ENCODE measurements around the gene ATP9B. TPM values are rescaled to one million over a fixed set of nuclear protein-coding genes. Genes with fewer than 3 reads are reported as not detected.

ATP9B gene
- polyA plus RNA-seq, 1 of the 3 experiments (the other 2 are of a cell fraction), result 11.2 TPM

DNA sequence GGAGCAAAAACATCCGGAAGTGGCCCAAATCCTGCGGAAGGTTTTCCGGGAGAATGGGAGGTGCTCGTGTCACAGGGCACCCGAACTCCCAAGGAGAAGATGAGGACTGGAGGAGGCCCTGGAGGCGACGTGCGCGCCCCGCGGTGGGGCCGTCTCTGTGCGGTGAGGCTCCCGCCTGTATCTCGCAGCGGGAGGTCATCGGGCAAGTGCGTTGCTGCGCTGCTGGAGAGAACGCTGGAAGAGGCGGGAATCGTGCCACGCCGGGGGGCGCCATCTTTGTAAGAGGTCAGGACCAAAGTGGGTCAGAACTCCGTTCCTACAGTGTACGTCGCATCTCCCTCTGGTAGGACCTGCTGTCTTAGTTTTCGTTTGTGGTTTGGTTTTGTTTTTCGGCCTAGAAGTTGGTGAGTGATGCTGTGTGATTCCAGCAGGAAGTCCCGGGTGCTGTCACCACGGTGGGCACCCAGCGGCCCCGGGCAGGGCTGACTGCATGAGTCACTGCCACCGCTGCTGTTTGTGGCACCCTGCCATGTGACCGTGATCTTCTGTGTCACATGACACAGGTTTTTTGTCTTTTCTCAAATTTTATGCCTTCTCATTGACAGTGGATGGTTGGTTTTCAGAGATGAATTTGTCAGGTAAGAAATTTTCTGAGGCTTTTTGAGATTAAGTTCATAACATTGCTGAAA lies 21.5 kb upstream of the ATP9B start:
- Histone ChIP-seq H3K4me3 (ENCODE audit: low read depth in 2 of 2, low read length in 1 of 2) (no peak overlapping the region), H3K4me1 (ENCODE audit: control insufficient read depth in 1 of 2, insufficient read depth in 2 of 2, low read depth in 1 of 2, low read length in 1 of 2) (no peaks in the 10 kb centered on the region; a peak in 1 of 4 replicates), H3K27me3 (ENCODE audit: insufficient read depth) (peaks cover 31% of the 10 kb centered on the region; the same call in 1 of the 2 replicates), H3K9ac (no peak overlapping the region), H4K20me1 (ENCODE audit: insufficient read depth) (no peaks in the 10 kb centered on the region), H3K9me3 (no peaks in the 10 kb centered on the region), H3K9me2 (no peaks in the 10 kb centered on the region), H3F3A (replicated peaks; ENCODE audit: insufficient read depth) (no peaks in the 10 kb centered on the region), H3K4me2 (no peak overlapping the region), H2AFZ (ENCODE audit: low read depth) (no peak overlapping the region), H3K36me3 (replicated peaks in 1 of 2; ENCODE audit: control insufficient read depth in 1 of 2, insufficient read depth in 2 of 2, low read length in 1 of 2) (no peaks in the 10 kb centered on the region), H3K27ac (ENCODE audit: low read depth in 2 of 2, low read length in 1 of 2) (no peak overlapping the region), H3K79me2 (ENCODE audit: insufficient read depth) (no peaks in the 10 kb centered on the region)
- POLR2A ChIA-PET, result no interaction called here
- CTCF ChIA-PET, result no interaction called here
- WGBS (ENCODE audit: low lambda C conversion rate), result 73% methylated on average over 33 of the region's 36 CpGs
- TF ChIP-seq MAX (IDR thresholded peaks at IDR 0.05; ENCODE audit: low read depth) (no peak), REST (IDR thresholded peaks at IDR 0.05; ENCODE audit: low read depth, low read length) (no peak), TCF12 (IDR thresholded peaks at IDR 0.05) (no peak), CHD2 (IDR thresholded peaks at IDR 0.05; ENCODE audit: low read length, partially characterized antibody) (no peak), NRF1 (IDR thresholded peaks at IDR 0.05; ENCODE audit: low read depth, low read length) (no peak), MEF2A (IDR thresholded peaks at IDR 0.05; ENCODE audit: borderline replicate concordance, low read depth) (no peak), NFIC (IDR thresholded peaks at IDR 0.05; ENCODE audit: borderline replicate concordance) (no peak), RFX5 (IDR thresholded peaks at IDR 0.05; ENCODE audit: low read length) (no peak), POLR2AphosphoS5 (IDR thresholded peaks at IDR 0.05; ENCODE audit: low read depth, low read length) (no peak), JUND (IDR thresholded peaks at IDR 0.05) (no peak), SIN3A (IDR thresholded peaks at IDR 0.05; ENCODE audit: borderline replicate concordance, low read depth, low read length) (no peak), USF1 (IDR thresholded peaks at IDR 0.05; ENCODE audit: borderline replicate concordance, low read depth) (no peak)
- TF ChIP-seq, protein P1, sequence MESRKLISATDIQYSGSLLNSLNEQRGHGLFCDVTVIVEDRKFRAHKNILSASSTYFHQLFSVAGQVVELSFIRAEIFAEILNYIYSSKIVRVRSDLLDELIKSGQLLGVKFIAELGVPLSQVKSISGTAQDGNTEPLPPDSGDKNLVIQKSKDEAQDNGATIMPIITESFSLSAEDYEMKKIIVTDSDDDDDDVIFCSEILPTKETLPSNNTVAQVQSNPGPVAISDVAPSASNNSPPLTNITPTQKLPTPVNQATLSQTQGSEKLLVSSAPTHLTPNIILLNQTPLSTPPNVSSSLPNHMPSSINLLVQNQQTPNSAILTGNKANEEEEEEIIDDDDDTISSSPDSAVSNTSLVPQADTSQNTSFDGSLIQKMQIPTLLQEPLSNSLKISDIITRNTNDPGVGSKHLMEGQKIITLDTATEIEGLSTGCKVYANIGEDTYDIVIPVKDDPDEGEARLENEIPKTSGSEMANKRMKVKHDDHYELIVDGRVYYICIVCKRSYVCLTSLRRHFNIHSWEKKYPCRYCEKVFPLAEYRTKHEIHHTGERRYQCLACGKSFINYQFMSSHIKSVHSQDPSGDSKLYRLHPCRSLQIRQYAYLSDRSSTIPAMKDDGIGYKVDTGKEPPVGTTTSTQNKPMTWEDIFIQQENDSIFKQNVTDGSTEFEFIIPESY (IDR thresholded peaks at IDR 0.05; ENCODE audit: borderline replicate concordance, low read depth), result no peak
- TF ChIP-seq, protein P2, sequence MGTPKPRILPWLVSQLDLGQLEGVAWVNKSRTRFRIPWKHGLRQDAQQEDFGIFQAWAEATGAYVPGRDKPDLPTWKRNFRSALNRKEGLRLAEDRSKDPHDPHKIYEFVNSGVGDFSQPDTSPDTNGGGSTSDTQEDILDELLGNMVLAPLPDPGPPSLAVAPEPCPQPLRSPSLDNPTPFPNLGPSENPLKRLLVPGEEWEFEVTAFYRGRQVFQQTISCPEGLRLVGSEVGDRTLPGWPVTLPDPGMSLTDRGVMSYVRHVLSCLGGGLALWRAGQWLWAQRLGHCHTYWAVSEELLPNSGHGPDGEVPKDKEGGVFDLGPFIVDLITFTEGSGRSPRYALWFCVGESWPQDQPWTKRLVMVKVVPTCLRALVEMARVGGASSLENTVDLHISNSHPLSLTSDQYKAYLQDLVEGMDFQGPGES (IDR thresholded peaks at IDR 0.05; ENCODE audit: low read depth, low read length), result no peak
- DNase-seq, result no peak
